Loucy (cell line): Measurements from ENCODE around the gene ERC1.

Experiments
- EZH2phosphoT487 ChIP-seq: fragments of 200-600 bp; IDR thresholded peaks from 2 replicates; pipeline ENCODE4 v1.6.1; 2018; ENCODE audit warnings: antibody characterized with exemption, mild to moderate bottlenecking, moderate library complexity, borderline replicate concordance
- TF ChIP-seq, protein P1 (sequence below): fragments of 200-600 bp; sonication (generic); conservative IDR thresholded peaks from 2 replicates; pipeline ENCODE4 v1.5.1; 2014; ENCODE audit warnings: mild to moderate bottlenecking, antibody characterized with exemption, low read length

DNA sequence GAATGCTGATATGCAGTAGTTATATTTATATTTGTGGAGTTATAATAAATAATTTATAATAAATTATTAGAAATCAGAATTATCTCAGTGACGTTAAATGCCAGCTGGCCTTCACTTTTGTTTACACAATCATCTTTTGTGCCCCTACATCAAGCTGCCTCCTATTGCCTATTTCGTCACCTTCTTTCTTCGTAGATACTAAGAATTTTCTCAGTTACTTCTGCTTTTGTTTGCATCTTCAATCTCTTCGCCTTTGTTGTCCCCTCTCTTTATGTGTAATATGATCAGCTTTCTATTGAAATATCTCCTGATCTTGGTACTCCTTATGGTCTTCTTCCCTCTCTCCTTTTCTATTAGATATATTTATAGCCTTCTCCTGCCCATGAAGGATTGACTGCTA, 197.0 kb downstream of the ERC1 start:
- TF ChIP-seq, protein P1, sequence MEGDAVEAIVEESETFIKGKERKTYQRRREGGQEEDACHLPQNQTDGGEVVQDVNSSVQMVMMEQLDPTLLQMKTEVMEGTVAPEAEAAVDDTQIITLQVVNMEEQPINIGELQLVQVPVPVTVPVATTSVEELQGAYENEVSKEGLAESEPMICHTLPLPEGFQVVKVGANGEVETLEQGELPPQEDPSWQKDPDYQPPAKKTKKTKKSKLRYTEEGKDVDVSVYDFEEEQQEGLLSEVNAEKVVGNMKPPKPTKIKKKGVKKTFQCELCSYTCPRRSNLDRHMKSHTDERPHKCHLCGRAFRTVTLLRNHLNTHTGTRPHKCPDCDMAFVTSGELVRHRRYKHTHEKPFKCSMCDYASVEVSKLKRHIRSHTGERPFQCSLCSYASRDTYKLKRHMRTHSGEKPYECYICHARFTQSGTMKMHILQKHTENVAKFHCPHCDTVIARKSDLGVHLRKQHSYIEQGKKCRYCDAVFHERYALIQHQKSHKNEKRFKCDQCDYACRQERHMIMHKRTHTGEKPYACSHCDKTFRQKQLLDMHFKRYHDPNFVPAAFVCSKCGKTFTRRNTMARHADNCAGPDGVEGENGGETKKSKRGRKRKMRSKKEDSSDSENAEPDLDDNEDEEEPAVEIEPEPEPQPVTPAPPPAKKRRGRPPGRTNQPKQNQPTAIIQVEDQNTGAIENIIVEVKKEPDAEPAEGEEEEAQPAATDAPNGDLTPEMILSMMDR = no peak
- TF ChIP-seq EZH2phosphoT487 = no peak
